HG02610 (cell line): ENCODE data around the gene NLRP2B.
"Not testable (repeated sequence)": the region's sequence is repeated elsewhere in the genome, so short reads cannot be mapped to it uniquely, and the experiment has no call there.

Source experiments
- ATAC-seq: cut with Tn5 transposase; IDR thresholded peaks from one replicate; pipeline ENCODE4 v1.9.1; 2021; ENCODE audit warnings: mild to moderate bottlenecking, moderate library complexity; ENCODE audit not compliant: unreplicated experiment

NLRP2B gene

DNA sequence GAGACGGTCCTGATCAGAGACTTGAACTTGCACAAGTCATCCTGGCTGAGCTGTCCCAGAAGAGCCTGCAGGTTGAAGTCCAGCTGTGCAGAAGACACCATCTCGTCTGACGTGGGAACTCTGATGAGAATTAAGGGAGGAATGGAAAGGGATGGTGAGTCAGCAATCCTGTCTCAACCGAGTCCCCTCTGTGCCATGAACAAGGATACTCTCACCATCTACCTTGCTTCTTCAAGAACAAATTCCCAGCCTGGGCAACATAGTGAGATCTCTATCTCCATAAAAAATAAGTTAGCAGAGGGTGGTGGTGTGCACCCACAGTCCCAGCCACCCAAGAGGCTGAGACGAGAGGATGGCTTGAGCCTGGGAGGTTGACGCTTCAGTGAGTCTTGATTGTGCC is at the start of gene NLRP2B:
NLRP2B (minus strand) TSS at position 101 of the 400 bp plus-strand sequence.
- ATAC-seq, result no peak

DNA sequence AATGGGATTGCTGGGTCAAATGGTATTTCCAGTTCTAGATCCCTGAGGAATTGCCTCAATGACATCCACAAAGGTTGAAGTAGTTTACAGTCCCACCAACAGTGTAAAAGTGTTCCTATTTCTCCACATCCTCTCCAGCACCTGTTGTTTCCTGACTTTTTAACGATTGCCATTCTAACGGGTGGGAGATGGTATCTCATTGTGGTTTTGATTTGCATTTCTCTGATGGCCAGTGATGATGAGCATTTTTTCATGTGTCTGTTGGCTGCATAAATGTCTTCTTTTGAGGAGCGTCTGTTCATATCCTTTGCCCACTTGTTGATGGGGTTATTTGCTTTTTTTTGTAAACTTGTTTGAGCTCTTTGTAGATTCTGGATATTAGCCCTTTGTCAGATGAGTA is 45.9 kb upstream of the NLRP2B start:
- ATAC-seq, result not testable (repeated sequence)

DNA sequence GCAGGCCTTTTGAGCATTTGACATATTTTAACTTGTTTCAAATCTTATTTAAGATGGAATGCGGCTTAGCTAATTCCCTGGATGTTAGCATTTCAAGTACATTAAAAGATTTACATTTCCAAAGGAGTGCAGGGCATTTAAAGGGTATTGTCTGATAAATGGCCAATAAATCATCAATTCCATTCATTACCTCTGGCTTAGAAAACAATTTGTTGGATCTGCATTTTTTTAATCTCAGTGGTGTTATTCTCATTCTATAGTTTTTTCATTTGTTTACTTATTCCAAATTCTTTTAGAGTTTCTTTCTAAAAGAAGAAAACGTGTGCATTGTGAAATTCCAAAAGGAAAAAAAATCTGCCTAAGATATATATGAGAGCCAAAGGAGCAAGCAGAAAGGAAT is 1.3 kb upstream of the NLRP2B start:
- no peak for ATAC-seq

DNA sequence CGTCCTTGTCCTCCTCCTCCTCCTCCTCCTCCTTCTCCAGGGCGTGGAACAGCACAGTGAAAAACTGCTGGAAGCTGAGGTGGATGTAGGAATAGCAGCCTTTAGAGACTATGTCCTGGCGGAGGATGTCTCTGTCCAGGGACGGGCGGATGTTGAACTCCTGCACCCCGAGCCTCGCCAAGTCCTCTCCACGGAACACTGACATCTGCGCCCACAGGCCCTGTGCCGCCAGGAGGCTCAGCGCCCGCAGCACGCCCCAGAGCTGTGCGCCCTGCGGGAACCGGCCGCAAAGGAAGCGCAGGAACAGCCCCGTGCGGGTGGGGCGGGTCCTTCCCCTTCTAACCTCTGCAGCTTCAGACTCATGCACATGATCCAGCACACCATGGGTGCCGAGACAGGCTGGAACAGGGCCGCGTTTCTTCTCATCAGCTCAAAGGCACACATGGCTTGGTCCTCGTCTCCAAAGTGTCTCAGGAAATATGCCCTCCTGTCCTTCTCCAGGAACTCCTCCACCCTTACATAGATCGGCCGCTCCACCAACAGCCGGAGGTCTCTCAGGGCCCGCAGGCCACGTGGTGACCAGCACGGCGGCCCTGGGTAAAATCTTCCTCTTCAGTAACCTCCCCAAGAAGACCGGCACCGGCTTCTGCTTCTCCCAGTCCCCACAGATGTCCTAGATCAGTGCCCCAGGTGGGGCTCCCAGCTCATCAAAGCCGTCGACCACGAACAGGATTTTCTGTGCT is 1.2 kb downstream of the NLRP2B start:
- no peak for ATAC-seq

DNA sequence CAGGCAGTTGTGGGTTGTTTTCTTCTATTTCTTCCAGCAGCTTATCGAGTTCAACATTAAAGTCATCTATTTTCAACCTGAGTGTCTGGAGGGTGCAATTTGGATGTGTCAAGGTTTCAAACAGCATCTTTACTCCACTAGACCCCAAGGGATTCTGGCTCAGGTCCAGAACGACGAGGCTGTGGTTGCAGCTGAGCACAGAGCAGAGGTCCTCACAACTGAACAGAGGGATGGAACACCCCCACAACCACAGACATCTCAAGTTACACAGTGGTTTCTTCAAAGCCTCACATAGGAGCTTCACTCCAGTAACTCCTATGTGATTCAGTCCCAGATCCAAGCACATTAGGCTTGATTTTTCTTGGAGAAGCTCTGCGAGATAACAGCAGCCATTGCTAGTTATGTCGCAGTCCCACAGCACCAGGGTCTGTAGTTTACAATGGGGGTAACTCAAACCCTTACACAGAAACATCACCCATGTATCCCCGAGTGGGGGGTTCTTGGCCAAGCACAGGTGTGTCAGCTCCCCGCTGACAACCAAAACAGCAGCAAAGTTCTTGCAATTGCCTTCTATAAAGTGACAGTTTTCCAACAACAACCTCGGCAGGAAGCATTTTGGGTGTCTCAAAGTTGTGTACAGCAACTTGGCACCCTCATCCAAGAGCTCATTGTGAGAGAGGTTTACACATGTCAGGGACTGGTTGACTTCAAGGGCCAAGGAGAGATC is 2.8 kb downstream of the NLRP2B start:
- no peak for ATAC-seq

DNA sequence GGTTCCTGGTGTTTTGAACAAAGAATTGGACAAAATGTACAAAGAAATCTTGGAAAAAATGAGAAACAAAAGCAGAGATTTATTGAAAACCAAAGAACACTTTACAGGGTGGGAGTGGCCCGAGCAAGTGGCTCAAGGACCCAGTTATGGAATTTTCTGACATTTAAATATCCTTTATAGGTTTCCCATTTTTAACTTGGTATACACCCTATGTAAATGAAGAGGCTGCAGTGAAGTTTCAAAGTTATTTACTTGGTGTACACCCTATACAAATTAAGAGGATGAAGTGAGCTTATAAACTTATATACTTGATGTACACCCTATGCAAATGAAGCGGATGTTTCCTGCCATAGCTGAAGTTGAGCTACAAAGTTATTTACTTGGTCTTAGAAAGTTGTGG is 4.7 kb downstream of the NLRP2B start:
- no peak for ATAC-seq

DNA sequence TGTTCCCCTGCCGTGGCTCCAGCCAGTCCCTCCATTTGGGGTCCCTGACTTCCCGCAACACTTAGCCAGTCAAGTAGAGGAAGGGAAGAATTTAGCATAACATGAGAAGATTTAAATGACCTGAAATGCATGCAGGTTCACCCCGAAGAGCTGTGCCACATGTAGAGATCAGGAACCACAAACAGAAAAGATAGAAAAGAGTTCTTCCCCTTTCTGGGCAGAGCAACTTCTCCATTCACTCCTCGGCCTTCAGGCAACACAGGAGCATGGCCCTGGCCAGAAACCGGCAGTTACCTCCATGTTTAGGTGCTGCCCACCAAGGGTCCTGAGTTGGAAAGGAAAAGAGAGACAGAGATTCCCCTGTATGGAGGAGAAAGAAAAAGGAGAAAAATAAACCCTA is 5.2 kb downstream of the NLRP2B start:
- ATAC-seq, result no peak

DNA sequence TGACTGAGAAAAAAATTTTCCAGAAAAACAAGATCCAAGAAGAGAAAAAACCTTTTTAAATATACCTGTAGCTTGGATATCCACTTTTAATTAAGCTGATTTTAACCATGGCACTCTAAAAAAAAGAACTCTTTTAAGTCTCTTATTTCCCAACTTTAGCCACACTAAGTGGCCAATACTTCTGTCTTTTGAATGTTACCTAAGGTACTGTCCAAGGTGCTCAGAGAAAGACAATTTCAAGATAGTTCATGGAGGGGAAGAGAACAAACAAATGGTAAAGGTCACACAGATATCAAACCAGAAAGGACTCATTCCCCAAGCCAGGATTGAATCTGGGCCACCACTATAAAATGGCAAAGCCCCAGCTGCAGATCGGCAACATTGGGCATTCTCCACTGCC is 10.1 kb downstream of the NLRP2B start:
- ATAC-seq, result no peak

DNA sequence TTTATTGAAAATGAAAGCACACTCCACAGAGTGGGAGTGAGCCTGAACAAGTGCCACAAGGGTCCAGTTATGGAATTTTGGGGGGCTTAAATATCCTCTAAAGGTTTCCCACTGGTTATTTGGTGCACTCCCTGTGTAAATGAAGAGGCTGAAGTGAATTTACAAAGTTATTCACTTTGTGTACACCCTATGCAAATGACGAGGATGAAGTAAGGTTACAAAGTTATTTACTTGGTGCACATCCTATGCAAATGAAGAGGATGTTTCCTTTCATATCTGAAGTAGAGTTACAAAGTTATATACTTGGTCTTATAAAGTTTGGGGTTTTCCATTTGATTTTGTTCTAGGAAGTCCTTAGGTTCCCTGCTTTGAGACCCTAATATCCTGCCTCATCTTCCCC is 13.1 kb downstream of the NLRP2B start:
- no peak for ATAC-seq

DNA sequence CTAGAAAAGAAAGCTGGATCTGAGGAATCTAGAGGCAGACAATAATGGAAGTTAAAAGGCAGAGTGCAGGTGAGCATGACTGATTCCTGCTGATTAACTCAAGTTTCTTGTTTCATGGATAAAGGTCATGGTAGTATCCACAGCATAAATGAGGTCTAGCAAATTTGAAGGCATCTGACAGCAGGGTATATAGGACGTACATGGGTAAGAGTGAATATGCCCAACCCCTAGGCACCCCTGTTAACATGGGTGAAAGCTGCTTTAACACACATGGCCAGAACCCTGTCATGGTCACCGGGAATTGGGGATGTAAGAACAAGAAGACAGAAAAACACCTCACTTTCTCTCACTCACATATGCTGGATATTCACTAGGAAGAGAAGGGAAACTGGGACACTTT is 25.0 kb downstream of the NLRP2B start:
- ATAC-seq, result no peak

DNA sequence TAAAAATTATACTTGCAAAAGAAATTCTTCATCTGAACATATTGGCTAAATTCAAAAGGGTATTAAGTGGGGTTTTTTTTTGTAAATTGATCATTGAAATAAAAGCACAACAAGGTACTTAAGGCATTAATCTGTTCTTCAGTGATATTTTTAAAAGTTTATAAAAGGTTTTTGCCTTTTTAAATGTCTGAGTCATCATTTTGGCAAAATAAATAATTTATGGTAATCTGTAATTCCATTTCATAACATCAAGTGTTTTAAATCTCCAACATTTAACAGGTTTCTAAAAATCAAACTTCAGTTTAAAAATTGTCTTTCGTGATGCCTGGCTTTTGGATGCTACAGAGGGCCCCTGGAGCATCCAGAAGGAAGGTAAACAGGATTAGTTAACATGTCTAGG is 27.4 kb downstream of the NLRP2B start:
- no peak for ATAC-seq

DNA sequence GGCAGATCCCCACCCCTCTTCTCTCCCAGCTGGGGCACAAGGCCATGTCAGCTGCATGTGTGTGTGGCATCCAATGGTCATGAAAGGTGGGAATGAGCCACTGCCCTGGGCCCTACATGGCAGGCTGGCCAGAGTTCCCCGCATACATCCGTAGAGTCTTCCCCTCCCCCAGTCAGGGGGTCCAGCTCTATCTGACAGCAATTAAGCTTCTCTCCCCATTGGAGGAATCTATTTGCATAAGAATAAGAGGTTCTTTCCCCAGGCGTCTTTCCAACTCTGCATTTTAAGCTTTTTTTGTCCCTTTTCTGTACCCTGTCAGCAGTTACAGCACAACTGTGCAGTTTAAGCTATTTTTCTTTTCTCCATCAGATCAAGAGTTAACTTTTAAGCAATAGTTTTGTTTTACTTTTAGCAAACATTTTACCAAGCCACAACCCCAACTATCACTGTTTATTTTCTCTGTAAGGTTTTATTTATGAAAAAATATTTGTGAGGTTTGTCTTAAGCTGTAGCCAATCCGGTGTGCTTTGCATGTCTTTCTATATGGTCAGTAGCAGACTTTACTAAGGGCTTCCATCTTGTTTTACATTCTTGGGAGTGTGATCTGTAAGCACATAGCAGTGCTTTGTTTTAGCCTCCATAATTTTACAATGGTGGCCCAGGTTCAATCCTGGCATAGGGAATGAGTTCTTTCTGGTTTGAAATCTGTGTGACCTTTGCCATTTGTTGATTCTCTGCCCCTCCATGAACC is 28.7 kb downstream of the NLRP2B start:
- ATAC-seq, result no peak

DNA sequence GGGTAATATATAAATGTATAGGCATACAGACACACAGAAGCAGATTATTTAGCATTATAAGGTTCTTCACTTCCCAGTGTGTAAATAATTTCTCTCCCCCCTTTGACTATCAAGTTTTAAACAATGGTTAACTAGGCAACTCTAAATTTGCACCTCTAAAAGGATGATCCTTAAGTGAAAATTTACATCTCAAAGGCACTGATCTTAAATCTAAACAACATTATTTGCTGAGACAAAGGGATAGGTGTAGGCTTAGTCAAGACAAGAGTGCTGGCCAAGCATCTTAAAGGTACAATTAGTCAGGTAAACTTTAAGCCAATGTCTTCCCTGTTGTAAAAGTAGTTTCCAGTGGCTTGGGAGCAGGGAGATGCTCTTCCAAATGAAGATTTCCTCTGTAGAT is 33.0 kb downstream of the NLRP2B start:
- no peak for ATAC-seq

DNA sequence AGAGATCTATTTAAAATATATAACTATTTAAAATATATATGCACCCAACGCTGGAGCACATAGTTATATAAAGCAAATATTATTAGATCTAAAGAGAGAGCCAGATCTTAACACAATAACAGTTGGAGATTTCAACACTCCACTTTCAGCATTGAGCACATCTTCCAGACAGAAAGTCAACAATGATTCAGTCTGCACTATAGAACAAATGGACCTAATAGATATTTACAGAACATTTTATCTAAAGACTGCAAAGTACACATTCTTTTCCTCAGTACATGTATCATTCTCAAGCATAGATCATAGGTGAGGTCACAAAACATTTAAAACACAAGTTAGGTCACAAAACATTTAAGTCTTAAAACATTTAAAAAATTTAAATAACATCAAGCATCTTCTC is 36.4 kb downstream of the NLRP2B start:
- no peak for ATAC-seq

DNA sequence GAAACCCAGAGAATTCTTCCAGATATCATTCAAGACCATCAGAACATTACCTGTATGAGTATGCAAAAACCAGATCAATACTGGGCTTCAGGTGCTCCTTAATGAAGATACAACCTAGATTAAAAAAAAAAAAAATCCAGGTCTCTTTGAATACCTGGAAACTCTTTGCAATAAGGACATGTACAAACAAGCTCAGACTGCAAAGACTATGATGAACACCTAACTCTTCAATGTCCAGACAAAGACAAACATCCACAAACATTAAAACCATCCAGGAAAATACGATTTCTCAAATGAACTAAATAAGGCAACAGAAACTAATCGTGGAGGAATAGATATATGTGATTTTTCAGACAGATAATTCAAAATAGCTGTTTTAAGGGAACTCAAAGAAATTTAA is 38.7 kb downstream of the NLRP2B start:
- ATAC-seq, result no peak

DNA sequence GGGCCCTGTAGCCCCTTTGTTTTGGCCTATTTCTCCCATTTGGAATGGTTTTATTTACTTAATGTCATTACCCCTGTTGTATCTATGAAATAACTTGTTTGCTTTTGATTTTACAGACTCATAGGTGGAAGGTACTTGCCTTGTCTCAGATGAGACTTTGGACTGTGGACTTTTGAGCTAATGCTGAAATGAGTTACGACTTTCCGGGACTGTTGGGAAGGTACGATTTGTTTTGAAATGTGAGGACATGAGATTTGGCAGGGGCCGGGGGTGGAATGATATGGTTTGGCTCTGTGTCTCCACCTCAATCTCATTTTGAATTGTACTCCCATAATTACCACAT is 39.4 kb downstream of the NLRP2B start:
- no peak for ATAC-seq

DNA sequence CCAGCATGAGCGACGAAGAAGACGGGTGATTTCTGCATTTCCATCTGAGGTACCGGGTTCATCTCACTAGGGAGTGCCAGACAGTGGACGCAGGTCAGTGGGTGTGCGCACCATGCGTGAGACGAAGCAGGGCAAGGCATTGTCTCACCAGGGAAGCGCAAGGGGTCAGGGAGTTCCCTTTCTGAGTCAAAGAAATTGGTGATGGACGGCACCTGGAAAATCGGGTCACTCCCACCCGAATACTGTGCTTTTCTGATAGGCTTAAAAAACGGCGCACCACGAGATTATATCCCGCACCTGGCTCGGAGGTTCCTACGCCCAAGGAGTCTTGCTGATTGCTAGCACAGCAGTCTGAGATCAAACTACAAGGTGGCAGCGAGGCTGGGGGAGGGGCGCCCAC is 50.6 kb downstream of the NLRP2B start:
- ATAC-seq, result not testable (repeated sequence)
